Naive thymus-derived CD4-positive, alpha-beta T cell (primary cell): ENCODE results near the gene SUFU. TPM values are rescaled to one million over a fixed set of nuclear protein-coding genes. Genes with fewer than 3 reads are reported as not detected.

Experiments used
- ATAC-seq: fragments of 150-1000 bp; cut with Tn5 transposase; 2 replicates; pipeline ENCODE4 v1.10.0; 2021; ENCODE audit warnings: mild to moderate bottlenecking, moderate library complexity
- CTCF ChIA-PET: fragments of 350-600 bp; sonication (Branson Sonifier 250); formaldehyde crosslinking; loops from one replicate; lab custom pipeline; 2021; ENCODE audit warnings: antibody characterized with exemption; lab: Charles Lee
- POLR2A ChIA-PET: fragments of 350-600 bp; sonication (Branson Sonifier 250); formaldehyde crosslinking; loops from one replicate; lab custom pipeline; 2021; ENCODE audit warnings: antibody characterized with exemption, inconsistent platforms; lab: Charles Lee
- DNase-seq, 9 donors: peaks; one replicate each; pipeline versions ENCODE4 v3.0.0 to v3.0.0-alpha.2; 2020 to 2022; ENCODE audit warnings: mixed read lengths in 1 of 9
- H3K27ac ChIP-seq: one replicate; pipeline ENCODE4 v1.7.0; 2013; ENCODE audit warnings: mild to moderate bottlenecking, low read depth, low read length, moderate library complexity
- H3K27me3 ChIP-seq, 2 donors: one replicate each; pipeline ENCODE4 v1.7.0; 2013; ENCODE audit warnings: low read length in 2 of 2, mild to moderate bottlenecking in 2 of 2, moderate library complexity in 2 of 2; ENCODE audit not compliant: control insufficient read depth in 2 of 2, insufficient read depth in 2 of 2
- H3K36me3 ChIP-seq, 3 experiments: 1 replicate in 2 of 3; 2 replicates in 1 of 3; pipeline ENCODE4 v1.7.0; 2013; ENCODE audit warnings: low read length in 3 of 3, mild to moderate bottlenecking in 3 of 3, moderate library complexity in 1 of 3; ENCODE audit not compliant: insufficient read depth in 3 of 3, control insufficient read depth in 2 of 3
- H3K4me1 ChIP-seq, 2 donors: one replicate each; pipeline ENCODE4 v1.7.0; 2013; ENCODE audit warnings: low read length in 2 of 2, mild to moderate bottlenecking in 2 of 2, moderate library complexity in 1 of 2; ENCODE audit not compliant: control insufficient read depth in 2 of 2, insufficient read depth in 2 of 2
- H3K4me3 ChIP-seq: 2 replicates; pipeline ENCODE4 v1.7.0; 2013; ENCODE audit warnings: mild to moderate bottlenecking, low read length
- H3K9me3 ChIP-seq, 3 experiments: 1 replicate in 2 of 3; 2 replicates in 1 of 3; pipeline ENCODE4 v1.7.0; 2013; ENCODE audit warnings: low read length in 3 of 3; ENCODE audit not compliant: control insufficient read depth in 2 of 3
- H3K27ac Mint-ChIP-seq, 9 donors: one replicate each; pipeline ENCODE4 v1.8.0; 2020 to 2022; ENCODE audit warnings: mixed read lengths in 9 of 9, mild to moderate bottlenecking in 8 of 9, moderate library complexity in 5 of 9, inconsistent platforms in 2 of 9
- H3K27me3 Mint-ChIP-seq, 5 donors: one replicate each; pipeline ENCODE4 v1.8.0; 2021 to 2022; ENCODE audit warnings: mixed read lengths in 5 of 5, mild to moderate bottlenecking in 1 of 5
- H3K36me3 Mint-ChIP-seq, 5 donors: one replicate each; pipeline ENCODE4 v1.8.0; 2020 to 2022; ENCODE audit warnings: mixed read lengths in 5 of 5, mild to moderate bottlenecking in 3 of 5, inconsistent platforms in 1 of 5
- H3K4me1 Mint-ChIP-seq, 7 donors: one replicate each; pipeline ENCODE4 v1.8.0; 2020 to 2022; ENCODE audit warnings: mixed read lengths in 7 of 7, mild to moderate bottlenecking in 3 of 7, inconsistent platforms in 1 of 7
- H3K4me3 Mint-ChIP-seq, 10 donors: one replicate each; pipeline ENCODE4 v1.8.0; 2020 to 2022; ENCODE audit warnings: mild to moderate bottlenecking in 10 of 10, mixed read lengths in 10 of 10, moderate library complexity in 6 of 10, inconsistent platforms in 2 of 10
- H3K9me3 Mint-ChIP-seq, 11 donors: one replicate each; pipeline ENCODE4 v1.8.0; 2020 to 2022; ENCODE audit warnings: mixed read lengths in 11 of 11, mild to moderate bottlenecking in 4 of 11, inconsistent platforms in 1 of 11, moderate library complexity in 1 of 11
- intact Hi-C, 2 donors: fragments of 100-400 bp; cut with micrococcal nuclease; formaldehyde crosslinking; loops; one replicate each; pipeline ENCODE4 v1.15.1; 2023
- polyA plus RNA-seq, 2 donors: library from polyadenylated mRNA; unstranded; fragments of 300-500 nt; fragmentation: Illumina TruSeq; gene quantifications; one replicate each; pipeline ENCODE4 v1.2.3, GENCODE V29; 2021
- total RNA-seq, 6 experiments: library from RNA in 5 of 6; stranded (reverse) in 5 of 6; gene quantifications; 1 replicate in 5 of 6; 2 replicates in 1 of 6; pipeline ENCODE4 v1.2.3 and lab custom pipeline; 2021 to 2026

Gene SUFU
- total and polyA plus RNA-seq, 7 experiments from 2014 or later, result 2.9 to 17.5 (median 14.4) TPM

DNA sequence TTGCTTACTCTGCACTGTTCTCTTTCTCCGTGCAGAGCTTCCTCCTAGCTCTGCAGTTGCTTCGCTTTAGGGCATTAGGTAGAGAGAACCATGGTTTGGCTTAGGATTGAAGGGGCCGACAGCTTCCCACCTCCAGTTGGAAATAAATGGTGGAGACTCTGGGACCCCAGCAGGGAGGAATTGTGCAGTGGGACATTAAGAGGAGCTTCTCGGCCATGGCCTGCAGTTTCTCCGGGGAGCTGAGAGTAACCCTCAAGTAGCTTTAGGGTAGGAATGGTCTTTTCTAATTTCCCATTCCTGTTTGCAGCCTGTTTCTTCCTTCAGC, 1.2 kb downstream of the SUFU start:
- DNase-seq (no peak), ATAC-seq (no peak)
- Mint-ChIP-seq H3K27ac (peak overlapping the region in 7 of 9 donors; percentile 78 to 95 (median 83)), H3K4me3 (no peak overlapping the region), H3K4me1 (peaks cover 16 to 38% (median 34%) of the 10 kb centered on the region in 7 donors), H3K27me3 (no peaks in the 10 kb centered on the region), H3K36me3 (peaks cover 0 to 4% (median 3%) of the 10 kb centered on the region in 5 donors), H3K9me3 (no peaks in the 10 kb centered on the region)
- H3K4me3 ChIP-seq, result peak overlapping the region; percentile 92
- ChIA-PET POLR2A (interaction anchor here (0.7 to 2.5 kb wide), 10 partner anchors 8 to 687 kb away, joined by 3 to 8 read pairs (median 4); partner anchors contain the start of genes FBXL15, OGA and TRIM8), CTCF (interaction anchor here (0.8 to 5.0 kb wide), 4 partner anchors 76 to 140 kb away, joined by 3 to 32 read pairs (median 4); no protein-coding TSS in a partner anchor)
- no peaks in the 10 kb centered on the region for H3K9me3 ChIP-seq
- H3K27me3 ChIP-seq, result no peaks in the 10 kb centered on the region
- peaks cover 0 to 21% (median 7%) of the 10 kb centered on the region in 3 experiments for H3K36me3 ChIP-seq
- intact Hi-C loops, result loop anchor here (5.0 to 10.0 kb wide), 5 partner anchors 813 to 1727 kb away; partner anchors contain the start of genes CFAP43 (in 1 of the 2), SLF2 (in 1 of the 2), STN1 (in 1 of the 2) and TAF5 (in 1 of the 2)
- H3K27ac ChIP-seq, result peak overlapping the region; percentile 75
- peaks cover 19 to 29% of the 10 kb centered on the region in 2 donors for H3K4me1 ChIP-seq

DNA sequence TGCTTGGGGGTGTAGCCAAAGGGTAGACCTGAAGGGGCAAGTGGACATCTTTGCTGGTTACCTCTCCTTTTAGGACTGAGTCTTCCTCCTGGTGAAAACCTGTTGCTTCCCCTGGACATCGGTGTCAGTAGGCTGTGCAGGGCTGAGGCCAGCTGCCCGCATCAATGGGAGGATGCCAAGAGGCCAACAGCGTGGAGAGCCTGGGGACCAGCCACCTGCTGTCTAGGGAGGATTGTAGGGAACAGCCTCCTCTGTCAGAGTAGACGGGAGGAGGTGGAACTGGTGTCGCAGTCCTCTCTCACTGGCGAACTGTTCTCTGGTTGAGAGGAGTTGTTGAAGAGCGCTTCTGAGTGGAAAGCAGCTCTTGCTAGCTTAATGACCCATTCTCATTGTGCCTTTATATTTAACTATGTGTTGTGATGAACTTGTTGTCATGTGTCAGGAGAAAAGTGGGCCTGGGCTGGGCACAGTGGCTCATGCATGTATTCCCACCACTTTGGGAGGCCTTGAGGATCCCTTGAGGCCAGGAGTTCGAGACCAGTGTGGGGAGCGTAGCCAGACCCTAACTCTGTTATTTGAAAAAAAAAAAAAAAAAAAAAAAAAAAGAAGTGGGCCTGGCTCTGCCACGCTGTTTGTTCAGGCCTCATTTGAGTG, 1.8 kb downstream of the SUFU start:
- H3K27ac ChIP-seq, result no peak overlapping the region
- no peaks in the 10 kb centered on the region for H3K9me3 Mint-ChIP-seq
- intact Hi-C loops, result loop anchor here (5.0 to 10.0 kb wide), 3 partner anchors 813 to 1409 kb away; partner anchors contain the start of genes STN1 (in 1 of the 2) and TAF5 (in 1 of the 2)
- DNase-seq, result no peak
- no peaks in the 10 kb centered on the region for H3K27me3 ChIP-seq
- no peaks in the 10 kb centered on the region for H3K27me3 Mint-ChIP-seq
- ChIA-PET POLR2A (interaction anchor here (0.6 to 2.5 kb wide), 8 partner anchors 78 to 764 kb away, joined by 3 to 8 read pairs (median 5); partner anchors contain the start of genes FBXL15, OGA and TRIM8), CTCF (interaction anchor here (1.2 to 5.0 kb wide), 2 partner anchors 78 to 83 kb away, joined by 4 to 32 read pairs; no protein-coding TSS in a partner anchor)
- peak overlapping the region in 6 of 9 donors; percentile 43 to 95 (median 80) for H3K27ac Mint-ChIP-seq
- peaks cover 15 to 37% (median 34%) of the 10 kb centered on the region in 7 donors for H3K4me1 Mint-ChIP-seq
- H3K4me1 ChIP-seq, result peaks cover 19 to 28% of the 10 kb centered on the region in 2 donors
- peak overlapping the region in 5 of 10 donors; percentile 6 to 50 (median 21) for H3K4me3 Mint-ChIP-seq
- ATAC-seq, result no peak
- no peak overlapping the region for H3K4me3 ChIP-seq
- peaks cover 0 to 4% (median 3%) of the 10 kb centered on the region in 5 donors for H3K36me3 Mint-ChIP-seq
- H3K36me3 ChIP-seq, result peaks cover 0 to 24% (median 7%) of the 10 kb centered on the region in 3 experiments
- no peaks in the 10 kb centered on the region for H3K9me3 ChIP-seq

DNA sequence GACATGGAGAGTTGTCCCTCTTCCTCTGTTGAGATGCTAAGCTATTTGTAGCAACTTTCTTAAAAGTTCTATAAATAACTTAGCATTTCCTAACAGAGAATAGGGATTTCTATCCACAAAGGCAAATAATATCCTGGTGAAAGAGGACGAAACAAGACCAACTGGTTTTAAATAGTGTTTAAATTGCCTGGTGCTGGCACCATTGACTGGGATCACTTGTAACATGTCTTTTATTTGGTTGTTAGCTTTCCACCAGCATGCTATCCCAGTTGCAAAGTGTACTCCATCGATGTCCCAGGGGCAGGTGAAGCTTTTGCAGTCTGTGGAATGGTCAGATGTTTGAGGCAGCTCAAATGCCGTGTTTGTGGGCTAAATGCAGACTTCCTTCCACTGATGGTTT, 3.7 kb downstream of the SUFU start:
- Histone ChIP-seq H3K36me3 (peaks cover 0 to 23% (median 8%) of the 10 kb centered on the region in 3 experiments), H3K9me3 (no peaks in the 10 kb centered on the region), H3K4me3 (no peak overlapping the region), H3K27ac (no peak overlapping the region), H3K4me1 (peaks cover 19 to 21% of the 10 kb centered on the region in 2 donors), H3K27me3 (no peaks in the 10 kb centered on the region)
- Mint-ChIP-seq H3K27me3 (no peaks in the 10 kb centered on the region), H3K4me1 (peaks cover 25 to 51% (median 48%) of the 10 kb centered on the region in 7 donors), H3K36me3 (peaks cover 0 to 15% (median 10%) of the 10 kb centered on the region in 5 donors), H3K9me3 (no peaks in the 10 kb centered on the region), H3K4me3 (no peak overlapping the region), H3K27ac (peak overlapping the region in 1 of 9 donors; percentile 41)
- no peak for ATAC-seq
- no peak for DNase-seq
- ChIA-PET POLR2A (interaction anchor here (0.7 kb wide), 1 partner anchor 76 kb away, joined by 3 read pairs; no protein-coding TSS in a partner anchor), CTCF (interaction anchor here (5.0 kb wide), 1 partner anchor 76 kb away, joined by 32 read pairs; no protein-coding TSS in a partner anchor)
- intact Hi-C loops, result loop anchor here (5.0 to 10.0 kb wide), 3 partner anchors 815 to 1407 kb away; partner anchors contain the start of genes STN1 (in 1 of the 2) and TAF5 (in 1 of the 2)

DNA sequence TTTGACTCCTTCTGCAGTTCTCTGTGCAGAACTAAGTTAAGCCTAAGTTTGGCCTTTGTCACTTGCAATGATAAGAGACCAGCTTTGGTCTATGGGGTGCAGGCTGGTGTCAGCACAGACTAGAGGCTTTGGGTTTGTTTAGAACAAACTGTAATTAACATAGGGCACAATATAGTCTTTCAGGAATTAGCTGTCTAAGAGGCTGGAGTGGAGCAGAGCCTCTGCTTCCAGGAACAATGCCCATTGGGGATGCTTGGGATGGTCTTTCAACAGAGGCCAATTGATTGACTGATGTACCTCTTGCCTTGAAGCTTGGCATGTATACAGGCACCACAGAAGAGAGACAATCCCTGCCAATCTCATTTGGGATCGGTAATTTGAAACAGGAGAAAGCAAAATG, 4.7 kb downstream of the SUFU start:
- Histone ChIP-seq H3K36me3 (peaks cover 0 to 33% (median 10%) of the 10 kb centered on the region in 3 experiments), H3K27ac (no peak overlapping the region), H3K27me3 (no peaks in the 10 kb centered on the region), H3K9me3 (no peaks in the 10 kb centered on the region), H3K4me3 (no peak overlapping the region), H3K4me1 (peaks cover 12 to 14% of the 10 kb centered on the region in 2 donors)
- ATAC-seq (no peak), DNase-seq (no peak)
- H3K27ac Mint-ChIP-seq, result peak overlapping the region in 1 of 9 donors; percentile 40
- H3K36me3 Mint-ChIP-seq, result peaks cover 0 to 23% (median 14%) of the 10 kb centered on the region in 5 donors
- POLR2A ChIA-PET, result no interaction called here
- intact Hi-C loops, result loop anchor here (5.0 to 10.0 kb wide), 3 partner anchors 816 to 1406 kb away; partner anchors contain the start of genes STN1 (in 1 of the 2) and TAF5 (in 1 of the 2)
- H3K27me3 Mint-ChIP-seq, result no peaks in the 10 kb centered on the region
- CTCF ChIA-PET, result interaction anchor here (5.0 kb wide), 1 partner anchor 75 kb away, joined by 32 read pairs; no protein-coding TSS in a partner anchor
- peaks cover 25 to 52% (median 47%) of the 10 kb centered on the region in 7 donors for H3K4me1 Mint-ChIP-seq
- H3K9me3 Mint-ChIP-seq, result no peaks in the 10 kb centered on the region
- H3K4me3 Mint-ChIP-seq, result no peak overlapping the region

DNA sequence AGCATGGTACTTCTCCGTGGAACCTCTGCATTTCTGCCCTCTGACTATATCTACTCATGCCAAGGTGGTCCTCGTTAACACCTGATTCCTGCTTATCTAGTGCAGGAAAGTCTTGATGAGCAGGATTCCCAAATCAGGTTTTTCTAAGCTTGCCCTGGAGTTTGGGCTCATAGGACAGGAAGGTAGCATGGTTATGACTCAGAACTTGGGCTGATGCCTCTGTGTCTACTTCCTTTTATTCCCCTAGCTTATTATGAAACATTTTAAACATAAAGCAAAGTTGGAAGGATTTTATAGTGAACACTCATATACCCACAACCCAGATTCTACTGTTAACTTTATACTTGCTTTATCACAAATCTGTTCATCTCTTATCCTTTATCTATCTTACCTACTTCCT, 5.6 kb downstream of the SUFU start:
- ATAC-seq, result peak; percentile 59
- no peaks in the 10 kb centered on the region for H3K9me3 Mint-ChIP-seq
- no peaks in the 10 kb centered on the region for H3K9me3 ChIP-seq
- H3K4me1 Mint-ChIP-seq, result peaks cover 23 to 52% (median 45%) of the 10 kb centered on the region in 7 donors
- no peaks in the 10 kb centered on the region for H3K27me3 Mint-ChIP-seq
- intact Hi-C loops, result loop anchor here (5.0 to 10.0 kb wide), 3 partner anchors 817 to 1405 kb away; partner anchors contain the start of genes STN1 (in 1 of the 2) and TAF5 (in 1 of the 2)
- ChIA-PET POLR2A (no interaction called here), CTCF (no interaction called here)
- H3K27ac Mint-ChIP-seq, result peak overlapping the region in 1 of 9 donors; percentile 10
- H3K4me3 ChIP-seq, result no peak overlapping the region
- H3K27ac ChIP-seq, result no peak overlapping the region
- H3K4me1 ChIP-seq, result peaks cover 10 to 14% of the 10 kb centered on the region in 2 donors
- peaks cover 0 to 39% (median 10%) of the 10 kb centered on the region in 3 experiments for H3K36me3 ChIP-seq
- no peak for DNase-seq
- H3K4me3 Mint-ChIP-seq, result peak overlapping the region in 1 of 10 donors; percentile 25
- H3K36me3 Mint-ChIP-seq, result peaks cover 0 to 28% (median 17%) of the 10 kb centered on the region in 5 donors
- no peaks in the 10 kb centered on the region for H3K27me3 ChIP-seq
